GM18498 (cell line): ENCODE data around the gene TNS1.

Source experiments
- ATAC-seq: cut with Tn5 transposase; IDR thresholded peaks from one replicate; pipeline ENCODE4 v1.9.1; 2021; ENCODE audit warnings: mild to moderate bottlenecking, moderate library complexity; ENCODE audit not compliant: unreplicated experiment

The TNS1 gene

GRCh38 chr2:217757108-217757463 is 245.7 kb downstream of the TNS1 start:
- ATAC-seq = no peak

DNA sequence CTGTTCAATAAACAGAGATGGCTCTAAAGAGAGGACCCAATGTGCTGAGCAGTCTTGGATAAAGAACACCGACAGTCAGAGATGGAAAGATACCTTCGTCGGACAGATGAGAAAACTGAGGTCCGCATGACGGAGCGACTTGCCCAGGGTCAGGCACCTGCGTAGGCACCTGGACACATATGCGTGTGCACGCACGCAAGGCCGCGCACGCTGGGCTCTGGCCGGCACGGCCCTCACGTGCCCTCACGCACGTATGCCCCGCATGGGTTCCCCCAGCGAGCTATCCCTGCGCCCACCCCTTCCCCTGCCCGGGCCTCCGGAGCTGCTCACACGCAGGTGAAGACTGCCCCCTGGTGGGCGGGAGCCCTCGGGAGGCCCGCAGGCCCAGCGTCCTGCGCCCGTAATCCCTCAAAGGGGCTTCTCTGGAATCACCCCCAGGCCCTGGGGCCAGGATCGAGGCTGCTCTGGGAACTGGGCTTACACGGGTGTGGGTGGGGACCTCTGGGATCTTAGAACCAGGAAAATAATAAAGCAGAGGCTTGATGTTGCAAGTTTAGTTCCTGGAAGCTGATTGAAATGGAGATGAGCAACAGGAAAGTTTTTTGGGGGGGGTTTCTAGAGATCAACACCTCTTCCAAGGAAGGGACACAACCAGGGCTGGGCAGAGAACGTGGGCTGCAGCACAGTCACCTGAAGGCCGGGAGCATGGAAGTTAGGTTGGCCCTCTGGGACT is 246.3 kb downstream of the TNS1 start:
- no peak for ATAC-seq

GRCh38 chr2:217755027-217755745 is 247.6 kb downstream of the TNS1 start:
- ATAC-seq = no peak

DNA sequence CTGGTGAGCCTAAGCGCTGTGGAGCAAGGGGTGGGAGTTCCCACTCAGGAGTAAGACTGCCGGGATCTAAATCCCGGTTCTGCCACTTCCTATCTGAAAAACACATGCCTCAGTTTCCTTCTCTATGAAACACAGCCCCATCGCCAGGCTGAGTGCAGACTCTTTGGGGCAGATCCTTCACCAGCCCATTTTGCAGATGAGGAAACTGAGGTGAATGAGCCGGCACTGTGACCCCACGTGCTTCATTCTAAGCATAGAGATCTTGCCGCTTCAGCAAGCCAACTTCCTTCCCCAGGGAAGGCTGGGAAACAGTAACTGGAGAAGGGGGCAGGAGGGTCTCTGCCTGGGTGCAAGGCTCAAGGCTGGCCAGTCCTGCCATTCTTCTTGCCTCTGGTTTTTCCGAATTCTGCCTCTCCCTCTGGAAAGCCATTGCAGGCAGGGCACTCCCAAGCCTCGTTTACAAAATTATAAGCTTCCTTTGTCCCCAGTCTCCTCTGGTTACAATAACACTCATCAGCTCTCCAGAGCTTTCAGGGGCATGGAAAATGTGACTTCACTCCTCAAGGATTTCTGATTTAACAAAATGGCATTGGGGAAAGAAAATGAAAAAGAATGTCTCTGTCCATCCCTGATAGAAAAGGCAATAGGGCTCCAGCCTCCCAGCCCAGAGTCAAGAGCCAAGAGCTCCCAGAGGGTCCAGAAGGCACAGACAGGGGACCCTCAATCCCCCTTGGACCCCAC is 249.2 kb downstream of the TNS1 start:
- no peak for ATAC-seq

- ATAC-seq = no peak
Observed at GRCh38 chr2:217752714-217753459, 249.9 kb downstream of the TNS1 start.

DNA sequence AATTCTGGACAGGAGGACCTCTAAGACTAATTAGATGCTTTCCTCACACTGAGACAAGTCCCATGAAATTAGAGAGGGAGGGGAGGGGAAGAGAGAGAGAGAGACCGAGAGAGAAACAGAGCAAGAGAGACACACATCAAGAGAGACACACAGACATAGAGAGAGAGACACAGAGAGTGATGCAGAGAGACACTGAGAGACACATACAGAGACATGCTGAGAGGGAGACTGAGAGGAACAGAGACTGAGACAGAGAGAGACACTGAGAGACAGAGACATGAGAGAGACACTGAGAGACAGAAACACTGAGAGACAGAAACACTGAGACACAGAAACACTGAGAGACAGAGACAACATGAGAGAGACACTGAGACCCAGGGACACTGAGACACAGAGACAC is 250.8 kb downstream of the TNS1 start:
- no peak for ATAC-seq

DNA sequence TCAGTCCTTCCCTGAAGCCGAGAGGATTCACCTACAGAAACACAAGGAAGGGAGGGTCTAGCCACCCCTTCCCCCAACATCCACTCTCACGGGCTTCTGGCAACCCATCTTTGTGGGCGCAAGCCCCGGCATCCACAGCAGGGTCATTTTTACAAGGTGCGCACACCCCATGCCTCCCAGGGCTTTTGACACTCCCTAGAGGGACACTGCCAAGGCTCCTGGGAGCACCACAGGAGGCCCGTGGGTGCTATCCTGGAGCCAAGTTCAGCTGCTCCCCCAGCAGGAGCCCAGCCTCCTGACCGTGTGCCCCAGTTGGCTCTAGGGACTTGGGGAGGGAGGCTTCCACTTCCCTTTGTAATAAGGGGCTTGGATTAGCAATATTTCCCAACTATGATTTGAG is 251.6 kb downstream of the TNS1 start:
- ATAC-seq = no peak
